HG03108 (cell line): ENCODE measurements around the gene GBE1.
"Not testable (repeated sequence)": the region's sequence is repeated elsewhere in the genome, so short reads cannot be mapped to it uniquely, and the experiment has no call there.

Experiments
- ATAC-seq: cut with Tn5 transposase; IDR thresholded peaks from one replicate; pipeline ENCODE4 v1.9.1; 2021; ENCODE audit warnings: moderate library complexity; ENCODE audit not compliant: unreplicated experiment

Gene GBE1

DNA sequence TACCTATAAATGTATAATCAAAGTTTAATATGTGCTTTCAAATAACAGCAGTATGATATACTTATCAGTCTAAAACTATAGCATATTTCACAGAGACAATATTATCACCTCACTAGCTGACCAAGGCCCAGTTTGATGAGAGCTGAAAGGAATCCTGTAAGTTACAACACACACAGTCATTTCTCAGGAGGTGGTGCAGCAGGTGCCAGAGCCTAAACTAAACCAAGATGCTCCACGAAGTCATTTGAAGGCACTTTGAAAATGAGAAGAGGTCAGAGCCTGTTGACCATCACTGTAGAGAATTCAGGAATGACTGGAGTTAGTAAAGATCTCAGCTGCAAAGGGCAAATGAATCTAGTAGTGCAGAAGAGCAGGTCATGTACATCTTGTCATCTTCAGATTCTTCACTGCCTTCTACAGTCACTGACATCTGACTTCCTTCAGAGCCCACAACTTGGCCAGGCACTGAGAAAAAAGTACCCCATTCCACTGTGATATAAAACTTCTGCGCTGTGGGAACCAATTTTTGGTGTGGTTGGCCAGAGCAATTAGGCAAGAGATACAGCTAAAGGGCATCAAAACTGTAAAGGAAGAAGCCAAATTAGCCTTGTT lies 7.9 kb downstream of the GBE1 start:
- no peak for ATAC-seq

DNA sequence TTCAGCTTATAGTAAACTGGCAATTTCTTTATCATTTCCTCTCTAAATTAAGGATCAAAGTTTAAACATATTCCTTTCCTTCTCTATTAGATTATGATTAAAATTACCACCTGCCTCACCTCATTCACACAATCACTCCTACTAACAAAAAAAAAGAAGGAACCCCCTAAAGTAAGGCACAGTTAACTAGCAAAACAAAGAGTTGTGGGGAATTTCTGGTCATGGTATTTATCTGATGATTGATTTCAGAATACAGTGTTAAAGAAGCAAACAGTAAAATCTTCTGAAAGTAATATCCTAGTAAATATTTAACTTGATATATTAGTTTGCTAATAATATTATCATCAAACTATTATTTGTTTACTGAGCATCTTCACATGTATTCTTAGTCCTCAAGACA lies 8.8 kb downstream of the GBE1 start:
- ATAC-seq: no peak

DNA sequence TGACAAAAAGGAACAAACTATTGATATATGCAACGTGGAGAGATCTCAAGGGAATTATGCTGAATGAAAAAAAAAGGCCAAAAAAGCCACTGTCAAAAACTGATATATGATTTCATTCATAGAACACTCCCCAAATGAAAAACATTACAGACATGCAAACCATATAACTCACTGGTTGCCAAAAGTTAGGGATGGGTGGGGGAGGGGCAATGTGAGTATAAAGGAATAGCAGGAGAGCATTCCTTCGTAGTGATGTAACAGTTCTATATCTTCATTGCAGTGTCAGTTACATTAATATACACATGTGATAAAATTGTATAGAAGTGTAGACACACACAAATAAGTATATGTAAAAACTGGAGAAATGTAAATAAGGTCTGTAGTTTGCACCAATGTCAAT lies 12.2 kb downstream of the GBE1 start:
- no peak for ATAC-seq

DNA sequence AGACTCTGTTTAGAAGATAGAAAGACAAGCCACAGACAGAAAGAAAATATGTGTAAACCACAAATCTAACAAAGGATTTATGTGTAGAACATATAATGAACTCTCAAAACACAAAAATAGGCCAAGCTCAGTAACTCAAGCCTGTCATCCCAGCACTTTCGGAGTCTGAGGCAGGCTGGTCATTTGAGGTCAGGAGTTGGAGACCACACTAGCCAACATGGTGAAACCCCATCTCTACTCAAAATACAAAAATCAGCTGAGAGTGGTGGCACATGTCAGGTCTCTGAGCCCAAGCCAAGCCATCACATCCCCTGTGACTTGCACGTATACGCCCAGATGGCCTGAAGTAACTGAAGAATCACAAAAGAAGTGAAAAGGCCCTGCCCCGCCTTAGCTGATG lies 14.2 kb downstream of the GBE1 start:
- ATAC-seq: not testable (repeated sequence)

DNA sequence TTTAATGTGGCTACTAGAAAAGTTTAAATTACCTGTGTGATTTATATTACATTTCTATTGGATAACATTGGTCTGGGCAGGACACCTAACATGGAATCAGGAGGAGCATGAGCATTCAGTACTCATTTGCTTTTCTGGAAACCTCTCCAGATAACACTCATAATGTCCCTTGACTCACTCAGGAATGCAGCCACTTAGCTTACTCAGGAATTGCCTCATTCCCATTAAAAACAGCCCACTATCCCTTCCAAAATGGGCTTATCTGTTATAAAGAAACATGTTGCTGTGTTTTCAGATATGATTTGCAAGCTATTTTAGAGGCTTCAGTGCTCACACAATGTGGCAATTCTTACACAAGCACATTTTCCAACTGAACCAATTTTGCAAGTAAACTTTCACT lies 17.1 kb downstream of the GBE1 start:
- ATAC-seq: no peak

DNA sequence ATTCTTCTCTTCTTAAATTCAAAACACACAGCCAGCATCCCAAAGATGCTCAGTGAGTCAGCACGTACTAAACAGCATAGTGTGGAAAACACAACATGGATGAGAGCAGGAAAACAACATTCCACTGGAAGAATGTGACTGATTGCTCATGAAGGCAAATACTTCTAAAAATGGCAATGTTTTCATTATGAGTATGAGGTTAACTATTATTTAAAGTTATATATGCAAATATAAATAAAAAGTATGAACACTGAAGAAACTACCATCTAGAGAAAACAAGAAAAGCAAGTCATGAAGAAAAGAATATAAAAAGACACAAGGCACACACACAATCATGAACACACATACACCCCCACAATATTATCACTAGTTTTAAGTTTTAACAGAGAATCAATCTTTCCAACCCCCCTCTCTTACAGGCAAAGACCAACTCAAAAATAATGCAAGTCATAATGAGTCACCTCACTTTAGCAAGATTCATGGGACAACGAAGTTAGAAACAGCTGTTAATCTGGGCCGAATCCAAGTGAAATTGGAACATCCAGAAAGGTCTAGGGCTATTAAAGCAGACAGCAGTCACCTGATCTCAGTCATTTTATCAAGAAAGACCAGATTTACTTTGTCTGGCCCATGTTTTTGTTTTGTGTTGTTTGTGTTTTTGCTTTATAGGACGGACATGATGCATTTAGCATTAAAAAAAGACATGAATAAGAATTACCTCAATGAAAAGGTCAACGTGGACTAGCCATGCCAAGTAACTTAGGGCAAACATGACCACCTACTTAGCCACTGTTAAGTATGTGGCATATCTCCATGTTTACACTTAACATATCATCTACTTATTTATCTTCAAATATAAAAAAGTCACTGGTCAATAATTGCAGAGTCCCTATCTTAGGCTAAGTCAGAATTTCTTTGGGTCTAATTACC lies 18.1 kb downstream of the GBE1 start:
- ATAC-seq: no peak

DNA sequence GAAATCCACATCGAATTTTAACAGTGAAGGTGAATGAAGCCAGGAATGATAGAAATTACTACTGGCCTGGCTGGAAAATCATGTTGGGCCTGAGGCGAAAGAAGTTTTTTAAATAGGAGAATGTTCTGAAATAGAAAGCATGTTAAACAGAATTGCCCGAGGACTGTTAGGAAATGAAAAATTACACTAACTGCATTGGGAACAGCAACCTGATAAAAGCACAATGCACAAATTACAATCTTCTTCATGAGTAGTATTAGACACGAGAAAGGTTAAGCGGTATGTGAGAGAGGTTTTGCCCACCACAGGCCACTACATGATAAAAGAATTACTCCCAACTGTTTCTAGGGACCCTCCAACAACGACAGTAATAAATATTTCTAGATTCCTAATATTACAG lies 18.9 kb downstream of the GBE1 start:
- ATAC-seq: no peak

DNA sequence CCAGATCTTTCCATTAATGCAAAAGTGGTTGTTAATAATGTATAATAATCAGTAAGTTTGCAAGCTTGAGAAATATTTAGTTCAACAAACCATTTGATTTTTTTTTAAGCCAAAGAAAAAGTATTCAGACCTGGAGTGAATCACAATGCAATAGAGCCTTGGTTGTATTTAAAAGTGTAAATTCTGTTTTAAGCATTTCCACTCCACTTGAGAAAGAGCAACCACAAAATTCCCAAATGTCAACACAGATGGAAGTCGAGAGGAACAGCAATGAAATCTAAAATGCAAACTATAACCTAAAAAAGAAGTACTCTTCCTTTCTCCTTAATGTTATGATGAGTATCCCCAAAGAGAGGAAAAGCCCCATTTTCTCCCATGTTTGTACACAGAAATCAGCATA lies 20.2 kb downstream of the GBE1 start:
- ATAC-seq: no peak

DNA sequence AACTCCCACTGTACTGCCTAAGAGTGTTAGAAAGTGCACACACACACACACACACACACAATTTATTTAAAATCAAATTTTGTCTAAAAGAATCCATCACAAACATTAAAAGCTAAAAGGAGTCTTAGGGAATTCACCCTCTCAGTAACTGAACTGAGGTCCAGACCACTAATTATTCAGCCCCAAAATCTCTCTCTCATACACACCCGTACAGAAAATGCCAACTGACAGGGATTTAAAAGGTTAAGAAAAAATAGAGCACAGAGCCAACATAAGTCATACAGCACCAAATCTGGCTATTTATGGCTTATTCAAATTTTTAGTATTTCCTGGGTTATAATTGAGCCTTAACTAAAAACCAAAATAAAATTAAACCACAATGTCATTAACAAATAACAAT lies 20.7 kb downstream of the GBE1 start:
- ATAC-seq: no peak

DNA sequence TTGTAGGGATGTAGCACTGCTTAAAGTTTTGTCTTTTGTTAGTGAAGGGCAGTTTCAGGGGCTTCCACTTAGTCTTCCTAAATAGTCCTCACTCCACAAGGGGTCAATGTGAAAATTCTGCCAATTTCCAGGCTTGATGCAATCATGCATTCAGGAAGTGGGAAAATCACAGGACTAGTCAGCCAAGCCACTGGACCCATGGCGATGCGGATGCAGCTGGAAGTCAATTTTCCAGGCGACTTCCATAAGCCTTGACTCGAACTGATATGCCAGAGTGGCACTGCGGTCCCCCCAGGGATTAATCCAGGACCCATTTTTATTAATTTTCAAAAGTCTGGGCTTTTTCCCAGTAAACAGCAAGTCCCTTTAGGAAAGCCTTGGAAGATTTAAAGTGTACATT lies 26.1 kb downstream of the GBE1 start:
- ATAC-seq: no peak

DNA sequence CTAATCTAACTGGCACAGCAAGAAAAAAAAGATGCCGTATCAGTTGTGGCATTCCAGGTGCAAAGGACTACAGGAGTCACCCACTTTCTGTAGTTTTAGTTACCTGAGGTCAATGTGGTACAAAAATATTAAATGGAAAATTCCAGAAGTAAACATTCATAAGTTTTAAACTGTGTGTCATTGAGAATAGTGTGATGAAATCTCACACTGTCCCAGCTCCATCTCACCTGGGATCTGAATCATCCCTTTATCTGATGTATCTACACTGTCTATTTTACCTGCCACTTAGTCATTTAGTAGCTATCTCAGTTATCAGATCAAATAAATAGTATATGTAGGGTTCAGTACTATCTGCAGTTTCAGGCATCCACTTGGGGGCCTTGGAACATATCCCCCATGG lies 26.7 kb downstream of the GBE1 start:
- no peak for ATAC-seq

DNA sequence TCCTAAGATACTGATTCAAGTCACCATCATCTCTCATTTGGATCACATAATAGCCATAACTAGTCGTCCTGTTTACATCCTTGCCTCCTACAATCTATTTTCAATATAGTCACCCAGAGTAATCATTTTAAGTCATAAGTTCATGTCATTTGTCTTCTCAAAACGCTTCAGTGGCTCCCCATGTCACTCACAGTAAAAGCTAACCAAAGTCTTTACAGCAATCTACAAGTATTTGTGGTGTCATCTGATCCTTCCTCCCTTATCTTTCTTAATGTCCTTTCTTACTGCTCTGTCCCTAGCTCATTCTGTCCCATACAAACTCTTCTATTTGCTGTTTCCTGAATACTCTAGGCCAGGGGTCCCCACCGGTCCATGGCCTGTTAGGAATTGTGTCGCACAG lies 28.8 kb downstream of the GBE1 start:
- ATAC-seq: no peak

DNA sequence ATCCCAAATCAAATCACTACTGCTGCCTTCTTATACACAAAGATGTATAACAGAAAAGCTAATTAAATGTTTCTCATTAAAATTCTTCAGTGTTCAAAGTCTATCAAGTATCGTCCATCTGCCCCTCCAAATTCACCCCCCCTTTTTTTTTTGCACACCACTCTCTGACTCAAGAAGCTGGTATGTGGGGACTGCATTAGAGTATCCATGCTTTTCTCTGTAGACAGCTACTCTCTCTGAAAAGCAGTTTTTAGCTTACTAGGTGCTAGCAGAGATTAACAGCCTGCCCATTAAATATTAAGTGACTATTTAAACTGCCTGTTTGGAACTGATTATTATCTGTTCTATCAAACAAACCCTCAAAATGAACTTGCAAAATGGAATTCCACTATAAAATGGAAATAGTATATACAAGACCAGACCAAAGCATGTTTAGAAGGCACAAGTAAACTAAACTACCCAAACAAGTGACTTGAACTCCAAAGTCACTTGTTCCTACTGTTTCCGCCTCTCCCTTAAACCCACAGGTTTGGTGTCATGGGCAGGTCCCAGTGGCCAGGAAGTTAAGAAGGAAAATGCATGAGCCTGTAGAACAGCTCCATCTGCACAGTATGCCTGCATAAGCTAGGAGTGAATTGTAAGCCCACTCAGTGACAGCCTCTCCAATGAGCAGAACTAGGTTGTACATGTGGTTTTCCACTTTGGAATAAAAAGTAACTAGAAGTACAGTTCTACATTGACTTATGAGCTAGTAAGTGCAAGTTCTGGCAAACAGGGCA lies 32.5 kb downstream of the GBE1 start:
- ATAC-seq: no peak

DNA sequence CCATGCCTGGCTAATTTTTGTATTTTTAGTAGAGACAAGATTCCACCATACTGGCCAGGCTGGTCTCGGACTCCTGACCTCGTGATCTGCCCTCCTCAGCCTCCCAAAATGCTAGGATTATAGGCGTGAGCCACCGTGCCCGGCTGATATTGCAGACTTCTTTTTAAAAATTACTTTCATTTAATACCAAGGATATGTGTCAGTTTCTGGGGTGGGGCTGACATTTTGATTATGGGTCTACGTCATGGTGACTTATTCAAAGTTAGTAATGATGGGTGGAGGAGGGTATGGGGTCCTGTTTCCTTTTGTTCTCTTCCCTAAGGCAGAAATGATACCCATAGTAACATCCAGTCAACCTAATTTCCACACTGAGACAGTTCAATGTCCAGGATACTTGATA lies 34.7 kb downstream of the GBE1 start:
- ATAC-seq: no peak

DNA sequence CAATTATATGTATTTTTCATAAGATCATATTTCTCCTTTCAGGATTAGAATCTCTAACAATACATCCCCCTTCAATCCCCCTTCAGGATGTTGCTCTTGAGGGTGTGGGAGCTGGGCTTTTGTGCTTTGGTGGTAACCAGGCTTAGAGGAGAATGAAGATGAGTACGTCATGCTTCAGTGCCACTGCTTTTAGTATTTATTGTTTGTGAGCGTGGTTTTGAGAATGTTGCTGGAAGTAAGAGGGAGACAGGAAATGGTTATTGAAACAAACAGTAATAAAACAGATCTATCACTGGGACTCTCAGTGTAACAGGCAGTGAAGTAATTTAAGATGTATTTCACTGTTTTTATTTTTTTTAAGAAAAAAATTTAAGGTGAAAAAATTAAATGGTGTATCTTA lies 35.3 kb downstream of the GBE1 start:
- no peak for ATAC-seq

DNA sequence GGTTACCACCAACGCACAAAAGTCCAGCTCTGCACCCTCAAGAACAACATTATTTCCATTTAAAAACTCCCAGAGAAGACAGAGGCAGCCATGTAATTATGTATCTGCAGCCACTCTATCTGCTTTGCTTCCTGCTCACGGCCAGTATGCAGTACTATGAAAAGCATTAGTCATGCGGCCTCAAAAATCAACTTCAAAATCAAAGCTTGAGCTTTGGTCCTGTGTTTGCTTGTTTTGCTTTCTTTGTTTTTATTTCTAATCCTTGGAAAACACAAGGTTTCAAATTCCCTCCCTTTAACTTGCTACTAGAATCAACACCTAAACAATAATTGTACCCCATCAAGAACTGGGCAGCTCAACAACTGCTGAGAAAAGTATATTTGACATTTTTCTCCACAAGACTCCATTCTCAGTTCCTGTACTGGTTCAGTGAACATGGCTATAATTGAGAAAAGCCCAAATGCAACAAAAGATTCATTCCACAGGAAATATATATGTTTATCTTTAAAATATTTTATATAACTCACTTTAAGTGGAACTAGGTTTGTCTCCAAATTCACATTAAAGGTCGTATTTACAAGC lies 37.6 kb downstream of the GBE1 start:
- ATAC-seq: no peak

DNA sequence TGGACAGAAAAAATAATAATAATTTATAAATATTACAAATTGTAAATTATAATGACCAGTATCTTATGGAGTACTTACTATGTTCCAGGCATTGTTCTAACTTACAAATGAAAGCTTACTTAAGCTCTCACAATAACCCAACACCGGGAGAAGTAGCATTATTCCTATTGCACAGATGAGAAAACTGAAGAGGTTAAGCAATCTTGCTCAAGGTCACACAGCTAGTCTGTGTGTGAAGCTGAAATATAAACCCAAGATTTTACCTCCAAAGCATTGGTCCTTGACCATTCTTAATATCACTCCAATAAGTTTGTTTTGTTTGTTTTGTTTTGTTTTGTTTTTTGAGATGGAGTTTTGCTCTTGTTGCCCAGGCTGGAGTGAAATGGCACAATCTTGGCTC lies 43.1 kb downstream of the GBE1 start:
- ATAC-seq: no peak

DNA sequence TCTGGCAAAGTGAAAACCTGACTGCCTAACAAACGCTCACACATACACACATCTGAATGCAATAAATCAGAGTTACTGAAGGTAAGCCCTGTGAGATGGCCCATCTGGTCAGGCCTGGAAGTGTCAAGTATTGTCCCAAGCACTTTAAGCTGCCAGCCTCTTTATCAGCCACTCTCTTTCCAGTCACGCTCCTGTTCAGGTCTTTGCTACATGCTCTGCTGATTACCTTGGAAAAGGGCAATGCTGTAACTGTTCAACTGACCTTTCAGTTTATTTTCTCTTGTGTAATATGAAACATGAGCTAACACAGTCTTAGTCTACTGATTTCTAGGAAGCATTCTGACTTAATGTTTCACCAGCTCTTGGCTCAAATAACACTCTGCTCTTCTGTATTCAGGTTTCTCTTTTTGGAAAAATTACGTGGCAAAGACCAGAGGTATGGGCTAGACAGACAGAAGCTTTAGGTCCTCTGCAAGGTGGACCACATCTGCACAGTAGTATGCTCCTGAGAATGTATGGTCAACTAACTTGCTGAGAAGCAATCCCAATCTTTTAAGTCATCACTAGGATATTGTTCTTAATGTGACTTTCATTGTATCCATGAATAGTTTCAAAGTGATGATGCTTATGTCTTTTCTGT lies 44.5 kb downstream of the GBE1 start:
- no peak for ATAC-seq

DNA sequence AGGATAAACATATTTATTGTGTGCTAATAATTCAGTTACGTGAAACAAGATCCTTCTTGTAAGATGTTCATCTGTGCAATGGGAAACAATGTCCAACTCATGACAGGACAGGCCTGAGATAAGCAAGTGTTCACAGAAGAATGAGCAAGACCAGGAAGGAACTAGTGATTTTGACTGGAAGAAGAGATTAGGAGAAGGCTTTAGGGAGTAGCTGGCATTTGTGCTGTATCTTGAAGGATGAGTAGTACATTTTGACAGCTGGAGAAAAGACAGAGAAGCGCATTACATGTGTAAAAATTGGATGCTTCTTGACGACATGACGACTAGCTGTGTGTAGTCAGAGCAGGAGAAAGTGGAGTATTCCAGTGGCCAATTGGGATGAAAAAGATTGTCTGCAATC lies 48.4 kb downstream of the GBE1 start:
- ATAC-seq: no peak

DNA sequence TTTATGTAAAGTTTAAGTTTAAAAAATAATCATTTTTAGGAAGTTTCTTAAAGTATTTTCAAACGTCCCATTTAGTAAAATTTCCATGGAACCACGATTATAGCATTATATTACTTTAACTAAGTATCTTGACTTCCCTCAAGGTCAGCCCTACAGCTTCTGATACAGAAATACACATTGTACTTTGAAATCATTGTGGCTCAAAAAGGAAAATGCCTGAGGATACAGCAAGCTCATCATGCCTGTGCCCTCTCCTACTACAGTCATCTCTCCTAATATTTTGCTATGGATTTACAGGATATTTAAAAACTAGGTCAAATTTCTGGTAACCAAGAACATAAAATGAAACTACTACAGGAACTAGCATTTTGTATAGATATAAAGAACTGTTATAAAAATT lies 51.8 kb downstream of the GBE1 start:
- no peak for ATAC-seq

DNA sequence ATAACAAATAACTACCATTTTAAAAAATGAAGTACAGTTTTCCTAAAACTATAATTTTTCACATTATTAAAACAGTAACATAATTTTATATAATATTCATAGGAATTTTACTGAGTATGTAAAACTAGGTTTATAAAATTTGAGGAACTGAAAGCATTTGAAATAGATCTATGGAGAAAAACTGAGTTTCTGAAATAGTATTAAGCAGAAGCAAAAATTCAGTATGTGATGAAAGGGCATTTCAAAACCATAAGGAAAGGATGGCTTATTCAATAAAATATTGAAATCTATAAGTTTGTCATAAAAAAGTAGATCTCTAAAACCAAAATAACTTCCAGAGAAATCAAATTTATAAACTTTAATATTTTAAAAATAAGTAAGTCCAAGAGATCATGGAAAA lies 53.4 kb downstream of the GBE1 start:
- ATAC-seq: no peak
